K562 (cell line): Measurements from ENCODE around the gene CLDN10. TPM values are rescaled to one million over a fixed set of nuclear protein-coding genes. Genes with fewer than 3 reads are reported as not detected.

Experiments
- ARID2 ChIP-seq: fragments of 450-650 bp; IDR thresholded peaks from 2 replicates; pipeline ENCODE4 v1.6.1; 2017; ENCODE audit warnings: antibody characterized with exemption, mild to moderate bottlenecking
- CBFA2T3 ChIP-seq: fragments of 450-650 bp; IDR thresholded peaks from 2 replicates; pipeline ENCODE4 v1.6.1; 2017
- CTBP1 ChIP-seq: fragments of 450-650 bp; IDR thresholded peaks from 2 replicates; pipeline ENCODE4 v1.6.1; 2016; ENCODE audit warnings: borderline replicate concordance
- EGR1 ChIP-seq: fragments of 450-650 bp; conservative IDR thresholded peaks from 2 replicates; pipeline ENCODE4 v1.6.1; 2017; ENCODE audit warnings: mild to moderate bottlenecking
- EP400 ChIP-seq: fragments of 450-650 bp; IDR thresholded peaks from 2 replicates; pipeline ENCODE4 v1.6.1; 2017; ENCODE audit warnings: antibody characterized with exemption, mild to moderate bottlenecking, moderate library complexity
- FOXK2 ChIP-seq, 2 experiments: fragments of 450-650 bp; IDR thresholded peaks in 1 of 2; conservative IDR thresholded peaks in 1 of 2; 2 replicates each; pipeline ENCODE4 v1.6.1; 2016; ENCODE audit warnings: low read depth in 2 of 2, mild to moderate bottlenecking in 1 of 2
- HDAC1 ChIP-seq, 2 experiments: fragments of 450-650 bp; IDR thresholded peaks; 2 replicates each; pipeline ENCODE4 v1.6.1; 2016 to 2017; ENCODE audit warnings: inconsistent platforms in 1 of 2, mild to moderate bottlenecking in 1 of 2, moderate library complexity in 1 of 2
- HDAC3 ChIP-seq: fragments of 450-650 bp; IDR thresholded peaks from 2 replicates; pipeline ENCODE4 v1.6.1; 2018; ENCODE audit warnings: borderline replicate concordance, mild to moderate bottlenecking, moderate library complexity; ENCODE audit not compliant: partially characterized antibody
- HEY1 ChIP-seq: fragments of 250-450 bp; sonication (Bioruptor Pico); IDR thresholded peaks from 2 replicates; pipeline ENCODE4 v1.5.0; 2020; ENCODE audit warnings: mild to moderate bottlenecking, moderate library complexity, borderline replicate concordance
- MXD1 ChIP-seq: fragments of 250-450 bp; sonication (Bioruptor Pico); IDR thresholded peaks from 2 replicates; pipeline ENCODE4 v1.8.0; 2021; ENCODE audit warnings: borderline replicate concordance, mild to moderate bottlenecking, moderate library complexity; ENCODE audit not compliant: poor library complexity, severe bottlenecking
- NKRF ChIP-seq: fragments of 450-650 bp; IDR thresholded peaks from 2 replicates; pipeline ENCODE4 v1.6.1; 2016; ENCODE audit warnings: borderline replicate concordance
- NONO ChIP-seq, 2 experiments: fragments of 200-400 bp in 1 of 2; fragments of 450-650 bp in 1 of 2; formaldehyde crosslinking in 1 of 2; IDR thresholded peaks; 2 replicates each; pipeline ENCODE4 v1.6.1; 2017; ENCODE audit warnings: low read depth in 2 of 2, mild to moderate bottlenecking in 2 of 2, moderate library complexity in 2 of 2, low read length in 1 of 2
- NR2C2 ChIP-seq, 2 experiments: fragments of 200-800 bp in 1 of 2; sonication (Bioruptor generic) in 1 of 2; sonication (generic) in 1 of 2; formaldehyde crosslinking in 1 of 2; IDR thresholded peaks; 2 replicates each; pipeline versions ENCODE4 v1.6.1 to v1.8.0; 2016 to 2022; ENCODE audit warnings: mild to moderate bottlenecking in 1 of 2, missing compliant biosample characterization in 1 of 2, missing genetic modification characterization in 1 of 2, missing genetic modification reagents in 1 of 2
- PHB2 ChIP-seq: fragments of 450-650 bp; IDR thresholded peaks from 2 replicates; pipeline ENCODE4 v1.6.1; 2017; ENCODE audit warnings: low read depth
- PKNOX1 ChIP-seq: fragments of 450-650 bp; IDR thresholded peaks from 2 replicates; pipeline ENCODE4 v1.6.1; 2016
- SRF ChIP-seq, 2 experiments: fragments of 250-450, 450-650 bp in 1 of 2; sonication (Bioruptor Pico) in 1 of 2; sonication (generic) in 1 of 2; formaldehyde crosslinking; IDR thresholded peaks; 2 replicates each; pipeline versions ENCODE4 v1.5.0 to v1.5.1; 2020 to 2022; ENCODE audit warnings: mild to moderate bottlenecking in 1 of 2, missing genetic modification reagents in 1 of 2
- ZBTB8A ChIP-seq: fragments of 450-650 bp; IDR thresholded peaks from 2 replicates; pipeline ENCODE4 v1.6.1; 2018; ENCODE audit warnings: mild to moderate bottlenecking, moderate library complexity; ENCODE audit not compliant: partially characterized antibody
- ZBTB9 ChIP-seq: fragments of 450-650 bp; formaldehyde crosslinking; IDR thresholded peaks from 2 replicates; pipeline ENCODE4 v1.4.0; 2020; ENCODE audit warnings: mild to moderate bottlenecking, moderate library complexity
- ZKSCAN8 ChIP-seq: fragments of 200-800 bp; sonication (Bioruptor generic); IDR thresholded peaks from 2 replicates; pipeline ENCODE4 v1.6.1; 2016; ENCODE audit warnings: missing genetic modification characterization, missing compliant biosample characterization
- ZNF175 ChIP-seq: fragments of 200-800 bp; sonication (Bioruptor generic); IDR thresholded peaks from 2 replicates; pipeline ENCODE4 v1.6.1; 2016; ENCODE audit warnings: low read depth, mild to moderate bottlenecking, missing genetic modification characterization, missing compliant biosample characterization
- ZNF239 ChIP-seq: fragments of 250-450 bp; sonication (Bioruptor Pico); IDR thresholded peaks from 2 replicates; pipeline ENCODE4 v1.4.0; 2020; ENCODE audit warnings: mild to moderate bottlenecking
- ZNF408 ChIP-seq: fragments of 250-450 bp; sonication (Bioruptor Pico); IDR thresholded peaks from 2 replicates; pipeline ENCODE4 v1.4.0; 2020; ENCODE audit warnings: low read depth, mild to moderate bottlenecking, moderate library complexity
- polyA plus RNA-seq, 8 experiments: library from polyadenylated mRNA; depleted of rRNA in 4 of 8; stranded (reverse) in 5 of 8; unstranded in 3 of 8; fragments of >200 nt; fragmentation: Nextera tagmentation in 2 of 8; fragmentation: Illumina TruSeq in 1 of 8; extraction: Ambion mirVana in 2 of 8; extraction: Trizol in 1 of 8; gene quantifications; 2 replicates each; pipeline versions ENCODE4 v1.2.1 to v1.2.3, GENCODE V29; 2011 to 2014; ENCODE audit warnings: inconsistent platforms in 1 of 8, missing spikeins in 1 of 8
- total RNA-seq, 7 experiments: library from RNA; depleted of rRNA in 6 of 7; stranded (reverse); fragments of >200 nt in 6 of 7; fragmentation: Illumina TruSeq in 2 of 7; extraction: Trizol in 2 of 7; gene quantifications; 2 replicates each; pipeline versions ENCODE4 v1.2.1 to v1.2.3, GENCODE V29; 2011 to 2021; ENCODE audit warnings: low replicate concordance in 1 of 7

CLDN10 gene
- total and polyA plus RNA-seq, 9 of the 15 experiments (the other 6 are each of a cell fraction or from before 2014, with no cell fraction given), result not detected

- TF ChIP-seq MXD1 (CRISPR knock-in tag), result no peak
- no peak for TF ChIP-seq ZNF408
- no peak for TF ChIP-seq PHB2
- TF ChIP-seq CTBP1, result 0 out of 2 replicates have a peak, but pooled peaks have one; percentile 30
- no peak for TF ChIP-seq ZBTB9 (CRISPR knock-in tag)
- peak; percentile 74 for TF ChIP-seq PKNOX1
- no peak for TF ChIP-seq EP400
- TF ChIP-seq CBFA2T3, result 0 out of 2 replicates have a peak, but pooled peaks have one; percentile 6
- no peak for TF ChIP-seq HEY1 (CRISPR knock-in tag)
- no peak for TF ChIP-seq NKRF
- no peak for TF ChIP-seq ZNF175
- no peak for TF ChIP-seq ZKSCAN8
- no peak for TF ChIP-seq ZNF239
- no peak for TF ChIP-seq ZBTB8A
- no peak for TF ChIP-seq HDAC3
- 0 out of 4 replicates have a peak, but pooled peaks of 1 of the 2 experiments have one; percentile 50 for TF ChIP-seq FOXK2 (conservative IDR thresholded peaks at IDR 0.05 in 1 of 2, IDR thresholded peaks at IDR 0.05 in 1 of 2; ENCODE audit: low read depth in 2 of 2)
- no peak for TF ChIP-seq ARID2
- TF ChIP-seq SRF (CRISPR knock-in tag; IDR thresholded peaks at IDR 0.05), result no peak
- TF ChIP-seq NONO (IDR thresholded peaks at IDR 0.05; ENCODE audit: low read depth in 2 of 2, low read length in 1 of 2), result no peak
- TF ChIP-seq NR2C2 (CRISPR knock-in tag; IDR thresholded peaks at IDR 0.05), result no peak
- peak; percentile 36; the same call in 1 of the 2 replicates for TF ChIP-seq NR2C2 (tag; IDR thresholded peaks at IDR 0.05)
- TF ChIP-seq EGR1, result peak; percentile 87
- TF ChIP-seq HDAC1 (IDR thresholded peaks at IDR 0.05), result peak in 1 of 2 experiments; percentile 30; a peak in 1 of 4 replicates
- TF ChIP-seq, all 486 proteins: peak for 26
Observed at GRCh38 chr13:95535243-95535642, 17.3 kb upstream of the CLDN10 start (continued).
